HG03378 (cell line): Measurements from ENCODE around the gene PLEKHD1.
"Not testable (repeated sequence)": the region's sequence is repeated elsewhere in the genome, so short reads cannot be mapped to it uniquely, and the experiment has no call there.

ENCODE experiments used
- ATAC-seq: cut with Tn5 transposase; IDR thresholded peaks from one replicate; pipeline ENCODE4 v1.9.1; 2021; ENCODE audit warnings: mild to moderate bottlenecking, moderate library complexity; ENCODE audit not compliant: unreplicated experiment

PLEKHD1 gene

GRCh38 chr14:69484444-69485314, at the start of gene PLEKHD1:
TSS of gene PLEKHD1 (plus strand) at chr14:69484728. CDS start at chr14:69484966, 238 bp downstream.
- no peak for ATAC-seq

GRCh38 chr14:69439521-69440270, 44.8 kb upstream of the PLEKHD1 start:
- ATAC-seq: no peak

- ATAC-seq: no peak
Observed at GRCh38 chr14:69441948-69442347, 42.6 kb upstream of the PLEKHD1 start.

- ATAC-seq: no peak
Observed at GRCh38 chr14:69443296-69443805, 41.2 kb upstream of the PLEKHD1 start.

- ATAC-seq: no peak
Observed at GRCh38 chr14:69449216-69449615, 35.3 kb upstream of the PLEKHD1 start.

GRCh38 chr14:69451941-69452340, 32.6 kb upstream of the PLEKHD1 start:
- ATAC-seq: no peak

GRCh38 chr14:69458350-69458749, 26.2 kb upstream of the PLEKHD1 start:
- no peak for ATAC-seq

GRCh38 chr14:69459122-69459521, 25.4 kb upstream of the PLEKHD1 start:
- no peak for ATAC-seq

- no peak for ATAC-seq
Observed at GRCh38 chr14:69460093-69460701, 24.3 kb upstream of the PLEKHD1 start.

GRCh38 chr14:69464379-69464778, 20.1 kb upstream of the PLEKHD1 start:
- ATAC-seq: no peak

GRCh38 chr14:69464829-69465228, 19.7 kb upstream of the PLEKHD1 start:
- ATAC-seq: no peak

- no peak for ATAC-seq
Observed at GRCh38 chr14:69468949-69469348, 15.6 kb upstream of the PLEKHD1 start.

GRCh38 chr14:69471436-69471835, 13.1 kb upstream of the PLEKHD1 start:
- ATAC-seq: no peak

GRCh38 chr14:69471916-69472315, 12.6 kb upstream of the PLEKHD1 start:
- no peak for ATAC-seq

- ATAC-seq: no peak
Observed at GRCh38 chr14:69473260-69473659, 11.3 kb upstream of the PLEKHD1 start.

GRCh38 chr14:69473946-69474345, 10.6 kb upstream of the PLEKHD1 start:
- no peak for ATAC-seq

- no peak for ATAC-seq
Observed at GRCh38 chr14:69475194-69475818, 9.2 kb upstream of the PLEKHD1 start.

- not testable (repeated sequence) for ATAC-seq
Observed at GRCh38 chr14:69476824-69477450, 7.6 kb upstream of the PLEKHD1 start.

GRCh38 chr14:69478055-69478454, 6.5 kb upstream of the PLEKHD1 start:
- ATAC-seq: not testable (repeated sequence)

GRCh38 chr14:69479696-69480095, 4.8 kb upstream of the PLEKHD1 start:
- ATAC-seq: no peak
